Gastroesophageal sphincter (tissue), 3 donors: ENCODE data around the gene MOB1B.
"Not testable (repeated sequence)": the region's sequence is repeated elsewhere in the genome, so short reads cannot be mapped to it uniquely, and the experiment has no call there.

Experiments used
- CTCF ChIP-seq, 4 experiments: fragments of 200-600 bp in 2 of 4; fragments of 450-650 bp in 2 of 4; sonication (generic) in 1 of 4; IDR thresholded peaks; one replicate each; pipeline ENCODE4 v1.5.1; 2017 to 2019; ENCODE audit warnings: antibody characterized with exemption in 4 of 4, mild to moderate bottlenecking in 2 of 4, moderate library complexity in 2 of 4
- POLR2A ChIP-seq, 2 donors: fragments of 450-650 bp; IDR thresholded peaks; one replicate each; pipeline ENCODE4 v1.6.1; 2017; ENCODE audit warnings: antibody characterized with exemption in 2 of 2, mild to moderate bottlenecking in 2 of 2, moderate library complexity in 1 of 2
- POLR2AphosphoS5 ChIP-seq: sonication (generic); formaldehyde crosslinking; IDR thresholded peaks from one replicate; pipeline ENCODE4 v1.6.1; 2017; ENCODE audit warnings: antibody characterized with exemption

- TF ChIP-seq POLR2AphosphoS5; POLR2A (IDR thresholded peaks at IDR 0.05); CTCF (IDR thresholded peaks at IDR 0.05): not testable (repeated sequence)
These were observed 102.9 kb downstream of the MOB1B start for GRCh38 chr4:71005025-71005424.
